GM12878 (cell line): ENCODE results near the gene CCNL1. TPM values are rescaled to one million over a fixed set of nuclear protein-coding genes. Genes with fewer than 3 reads are reported as not detected.
A peak's percentile ranks its signal among the peaks of the same experiment; 100 is the strongest.

ENCODE experiments used
- CBX3 ChIP-seq: fragments of 200-600 bp; sonication (generic); IDR thresholded peaks from 2 replicates; pipeline ENCODE4 v1.6.1; 2016; ENCODE audit warnings: low read depth, borderline replicate concordance
- CEBPZ ChIP-seq: fragments of 150-350 bp; IDR thresholded peaks from 2 replicates; pipeline ENCODE4 v1.6.1; 2016; ENCODE audit warnings: low read depth, low read length
- ESRRA ChIP-seq: IDR thresholded peaks from 2 replicates; pipeline ENCODE4 v1.6.1; 2012; ENCODE audit warnings: mild to moderate bottlenecking, low read length, improper control_type of control experiment
- MEF2A ChIP-seq: IDR thresholded peaks from 2 replicates; pipeline ENCODE4 v1.6.1; 2011; ENCODE audit warnings: low read depth, mild to moderate bottlenecking, low read length, moderate library complexity; ENCODE audit not compliant: insufficient read depth
- MTA2 ChIP-seq: fragments of 450-650 bp; IDR thresholded peaks from 2 replicates; pipeline ENCODE4 v1.6.1; 2016; ENCODE audit warnings: low read depth, mild to moderate bottlenecking, moderate library complexity
- POLR2AphosphoS2 ChIP-seq: IDR thresholded peaks from 2 replicates; pipeline ENCODE4 v1.6.1; 2011; ENCODE audit warnings: low read depth, mild to moderate bottlenecking, low read length, improper control_type of control experiment, moderate library complexity
- RB1 ChIP-seq: fragments of 450-650 bp; formaldehyde crosslinking; IDR thresholded peaks from 2 replicates; pipeline ENCODE4 v1.6.1; 2017; ENCODE audit warnings: mild to moderate bottlenecking, borderline replicate concordance
- SMAD1 ChIP-seq: fragments of 450-650 bp; IDR thresholded peaks from 2 replicates; pipeline ENCODE4 v1.6.1; 2018; ENCODE audit warnings: mild to moderate bottlenecking, low read depth; ENCODE audit not compliant: partially characterized antibody
- SMC3 ChIP-seq: IDR thresholded peaks from 2 replicates; pipeline ENCODE4 v1.6.1; 2011; ENCODE audit warnings: low read length, improper control_type of control experiment, borderline replicate concordance
- polyA plus RNA-seq, 11 experiments: library from polyadenylated mRNA; depleted of rRNA in 4 of 11; unstranded in 6 of 11; stranded (reverse) in 5 of 11; fragments of >200 nt; fragmentation: Nextera tagmentation in 4 of 11; fragmentation: Illumina TruSeq in 1 of 11; extraction: Ambion mirVana in 4 of 11; extraction: Trizol in 1 of 11; gene quantifications; 1 replicate in 1 of 11; 2 replicates in 10 of 11; pipeline versions ENCODE4 v1.2.1 to v1.2.3, GENCODE V29; 2011 to 2016; ENCODE audit warnings: inconsistent platforms in 2 of 11, missing spikeins in 2 of 11, low read depth in 1 of 11
- total RNA-seq, 4 experiments: library from RNA; depleted of rRNA in 3 of 4; stranded (reverse); fragments of >200 nt in 3 of 4; fragmentation: Illumina TruSeq in 1 of 4; extraction: Trizol in 1 of 4; gene quantifications; 2 replicates each; pipeline versions ENCODE4 v1.2.1 to v1.2.3, GENCODE V29; 2013 to 2021

The CCNL1 gene
- total and polyA plus RNA-seq, 10 of the 15 experiments (the other 5 are each of a cell fraction or from before 2014, with no cell fraction given), result 22.2 to 174 (median 115) TPM

- peak; percentile 59; the same call in 1 of the 2 replicates for TF ChIP-seq SMC3
- no peak for TF ChIP-seq MTA2
- no peak for TF ChIP-seq CEBPZ
- no peak for TF ChIP-seq ESRRA
- no peak for TF ChIP-seq RB1
- TF ChIP-seq POLR2AphosphoS2, result no peak
- no peak for TF ChIP-seq SMAD1
- TF ChIP-seq MEF2A, result no peak
- no peak for TF ChIP-seq CBX3
These were observed 29.3 kb downstream of the CCNL1 start (continued) for GRCh38 chr3:157130467-157131251.
